Measurements from ENCODE around the gene STRA6. TPM values are rescaled to one million over a fixed set of nuclear protein-coding genes. Genes with fewer than 3 reads are reported as not detected.
A peak's percentile ranks its signal among the peaks of the same experiment; 100 is the strongest.

Gene STRA6
- polyA plus RNA-seq, 1 of the 3 experiments (the other 2 are of a cell fraction): 27.9 TPM

GRCh38 chr15:74176262-74177214 lies 26.0 kb downstream of the STRA6 start (continued):
- TF ChIP-seq FOXJ3 (CRISPR knock-in tag; IDR thresholded peaks at IDR 0.05) (no peak), CHD2 (IDR thresholded peaks at IDR 0.05; ENCODE audit: low read length, partially characterized antibody) (no peak)

GRCh38 chr15:74175271-74176191 lies 27.1 kb downstream of the STRA6 start:
- Histone ChIP-seq H4K20me1 (ENCODE audit: insufficient read depth) (no peaks in the 10 kb centered on the region), H3K27me3 (ENCODE audit: insufficient read depth) (no peaks in the 10 kb centered on the region), H3K9ac (no peak overlapping the region), H3F3A (replicated peaks; ENCODE audit: insufficient read depth) (peaks cover 20% of the 10 kb centered on the region), H3K9me3 (no peaks in the 10 kb centered on the region), H3K4me3 (ENCODE audit: low read depth in 2 of 2, low read length in 1 of 2) (no peak overlapping the region), H3K9me2 (no peaks in the 10 kb centered on the region), H3K4me2 (no peak overlapping the region), H3K79me2 (ENCODE audit: insufficient read depth) (no peaks in the 10 kb centered on the region), H3K27ac (ENCODE audit: low read depth in 2 of 2, low read length in 1 of 2) (peak overlapping the region in 1 of 2 experiments; percentile 86; a peak in 2 of 4 replicates), H2AFZ (ENCODE audit: low read depth) (no peak overlapping the region), H3K36me3 (replicated peaks in 1 of 2; ENCODE audit: control insufficient read depth in 1 of 2, insufficient read depth in 2 of 2, low read length in 1 of 2) (peaks cover 0 to 1% of the 10 kb centered on the region in 2 experiments), H3K4me1 (ENCODE audit: control insufficient read depth in 1 of 2, insufficient read depth in 2 of 2, low read depth in 1 of 2, low read length in 1 of 2) (peaks cover 50 to 79% of the 10 kb centered on the region in 2 experiments; a peak in 3 of 4 replicates)
- no peak for TF ChIP-seq FOXJ3 (CRISPR knock-in tag; IDR thresholded peaks at IDR 0.05)
- no peak for TF ChIP-seq PBX3 (IDR thresholded peaks at IDR 0.05)
- no peak for TF ChIP-seq RCOR1 (IDR thresholded peaks at IDR 0.05; ENCODE audit: low read length)
- TF ChIP-seq USF1 (IDR thresholded peaks at IDR 0.05; ENCODE audit: borderline replicate concordance, low read depth): no peak
- no peak for TF ChIP-seq RAD21 (IDR thresholded peaks at IDR 0.05; ENCODE audit: low read length)
- ChIA-PET POLR2A (interaction anchor here (0.9 to 2.4 kb wide), 5 partner anchors 10 to 116 kb away, joined by 3 to 8 read pairs (median 4); no protein-coding TSS in a partner anchor), CTCF (interaction anchor here (0.8 to 5.9 kb wide), 10 partner anchors 11 to 146 kb away, joined by 3 to 39 read pairs (median 6); no protein-coding TSS in a partner anchor)
- peak; percentile 30 for DNase-seq
- WGBS (ENCODE audit: low lambda C conversion rate): 97% methylated on average over 16 of the region's 45 CpGs

- Histone ChIP-seq H2AFZ (ENCODE audit: low read depth) (no peak overlapping the region), H3K36me3 (replicated peaks in 1 of 2; ENCODE audit: control insufficient read depth in 1 of 2, insufficient read depth in 2 of 2, low read length in 1 of 2) (no peaks in the 10 kb centered on the region), H3K4me2 (no peak overlapping the region), H4K20me1 (ENCODE audit: insufficient read depth) (no peaks in the 10 kb centered on the region), H3F3A (replicated peaks; ENCODE audit: insufficient read depth) (peaks cover 17% of the 10 kb centered on the region), H3K27ac (ENCODE audit: low read depth in 2 of 2, low read length in 1 of 2) (peak overlapping the region in 1 of 2 experiments; percentile 86; a peak in 2 of 4 replicates), H3K9me3 (no peaks in the 10 kb centered on the region), H3K27me3 (ENCODE audit: insufficient read depth) (no peaks in the 10 kb centered on the region), H3K4me1 (ENCODE audit: control insufficient read depth in 1 of 2, insufficient read depth in 2 of 2, low read depth in 1 of 2, low read length in 1 of 2) (peaks cover 44 to 77% of the 10 kb centered on the region in 2 experiments; a peak in 3 of 4 replicates), H3K9ac (no peak overlapping the region), H3K4me3 (ENCODE audit: low read depth in 2 of 2, low read length in 1 of 2) (no peak overlapping the region), H3K9me2 (no peaks in the 10 kb centered on the region), H3K79me2 (ENCODE audit: insufficient read depth) (no peaks in the 10 kb centered on the region)
- WGBS (ENCODE audit: low lambda C conversion rate): 100% methylated on average over 1 of the region's 14 CpGs
- ChIA-PET POLR2A (interaction anchor here (0.9 to 1.8 kb wide), 4 partner anchors 10 to 50 kb away, joined by 3 to 4 read pairs (median 4); no protein-coding TSS in a partner anchor), CTCF (interaction anchor here (0.8 to 5.9 kb wide), 7 partner anchors 12 to 147 kb away, joined by 3 to 39 read pairs (median 5); no protein-coding TSS in a partner anchor)
- TF ChIP-seq EP300 (IDR thresholded peaks at IDR 0.05; ENCODE audit: borderline replicate concordance in 1 of 2, low read depth in 1 of 2, low read length in 1 of 2) (no peak), MAX (IDR thresholded peaks at IDR 0.05; ENCODE audit: low read depth) (no peak), MXI1 (IDR thresholded peaks at IDR 0.05; ENCODE audit: low read depth, low read length) (no peak), RXRA (IDR thresholded peaks at IDR 0.05; ENCODE audit: borderline replicate concordance, low read depth) (no peak), GABPA (IDR thresholded peaks at IDR 0.05; ENCODE audit: low read depth) (no peak), REST (IDR thresholded peaks at IDR 0.05; ENCODE audit: low read depth, low read length) (no peak), NRF1 (IDR thresholded peaks at IDR 0.05; ENCODE audit: low read depth, low read length) (no peak), POLR2AphosphoS5 (IDR thresholded peaks at IDR 0.05; ENCODE audit: low read depth, low read length) (no peak), PBX3 (IDR thresholded peaks at IDR 0.05) (no peak)
- DNase-seq: peak; percentile 30
Observed at GRCh38 chr15:74174958-74175253, 27.7 kb downstream of the STRA6 start.
